OCI-LY7 (cell line): ENCODE measurements around the gene MAML3. TPM values are rescaled to one million over a fixed set of nuclear protein-coding genes. Genes with fewer than 3 reads are reported as not detected.

Source experiments
- BruUV-seq: library from RNA; stranded (reverse); fragments of 400-500 nt; replicated peaks from 2 replicates; lab custom pipeline; 2021; lab: Mats Ljungman, UMichigan
- CTCF ChIA-PET: fragments of 300-600 bp; sonication (Branson Sonifier 250); formaldehyde crosslinking; loops from one replicate; lab custom pipeline; 2022; ENCODE audit warnings: antibody characterized with exemption; ENCODE audit not compliant: unreplicated experiment; lab: Charles Lee
- POLR2A ChIA-PET: fragments of 300-600 bp; sonication (Branson Sonifier 250); formaldehyde crosslinking; loops from one replicate; lab custom pipeline; 2022; ENCODE audit warnings: antibody characterized with exemption; lab: Charles Lee
- DNase-seq: peaks from one replicate; pipeline ENCODE4 v3.0.0-alpha.2; 2015; ENCODE audit warnings: low spot score
- H2AFZ ChIP-seq: fragments of 200-600 bp; sonication (generic), shearing (Covaris generic); 2 replicates; pipeline ENCODE4 v1.6.1; 2014; ENCODE audit warnings: mild to moderate bottlenecking, antibody characterized with exemption, low read length, moderate library complexity
- H3K27ac ChIP-seq: fragments of 200-600 bp; sonication (generic); 2 replicates; pipeline ENCODE4 v1.5.1; 2014; ENCODE audit warnings: mixed run types, low read depth, mild to moderate bottlenecking, moderate library complexity, low read length, inconsistent platforms; ENCODE audit not compliant: poor library complexity, severe bottlenecking
- H3K36me3 ChIP-seq: fragments of 200-600 bp; sonication (generic); 2 replicates; pipeline ENCODE4 v1.6.1; 2014; ENCODE audit warnings: mild to moderate bottlenecking, antibody characterized with exemption, low read length, moderate library complexity, mixed read lengths; ENCODE audit not compliant: insufficient read depth
- H3K4me1 ChIP-seq: fragments of 200-600 bp; sonication (generic); 2 replicates; pipeline ENCODE4 v1.5.1; 2014; ENCODE audit warnings: mild to moderate bottlenecking, low read length; ENCODE audit not compliant: insufficient read depth, poor library complexity, severe bottlenecking
- H3K4me2 ChIP-seq: fragments of 200-600 bp; sonication (generic); 2 replicates; pipeline ENCODE4 v1.6.1; 2014; ENCODE audit warnings: mild to moderate bottlenecking, low read length
- H3K4me3 ChIP-seq: fragments of 200-600 bp; sonication (generic); 2 replicates; pipeline ENCODE4 v1.5.1; 2014; ENCODE audit warnings: mild to moderate bottlenecking, low read depth, low read length; ENCODE audit not compliant: poor library complexity, severe bottlenecking
- H3K79me2 ChIP-seq: fragments of 200-600 bp; sonication (generic); 2 replicates; pipeline ENCODE4 v1.6.1; 2016; ENCODE audit warnings: low read depth, mild to moderate bottlenecking, low read length, moderate library complexity, mixed read lengths; ENCODE audit not compliant: insufficient read depth
- H3K9me2 ChIP-seq: fragments of 200-600 bp; sonication (generic); 2 replicates; pipeline ENCODE4 v1.6.1; 2016; ENCODE audit warnings: mild to moderate bottlenecking, low read length, mixed read lengths; ENCODE audit not compliant: insufficient read depth
- H3K9me3 ChIP-seq: fragments of 200-600 bp; sonication (generic); 2 replicates; pipeline ENCODE4 v1.6.1; 2014; ENCODE audit warnings: mild to moderate bottlenecking, mixed run types, low read length, mixed read lengths
- H4K20me1 ChIP-seq: fragments of 200-600 bp; sonication (generic); 2 replicates; pipeline ENCODE4 v1.6.1; 2014; ENCODE audit warnings: mild to moderate bottlenecking, antibody characterized with exemption, low read length, moderate library complexity, mixed read lengths; ENCODE audit not compliant: insufficient read depth
- EZH2phosphoT487 ChIP-seq: fragments of 200-600 bp; sonication (generic); IDR thresholded peaks from 2 replicates; pipeline ENCODE4 v1.6.1; 2018; ENCODE audit warnings: low read depth, borderline replicate concordance, mild to moderate bottlenecking, mixed run types, antibody characterized with exemption, low read length, moderate library complexity, mixed read lengths
- intact Hi-C: fragments of 100-400 bp; cut with micrococcal nuclease; formaldehyde crosslinking; loops from one replicate; pipeline ENCODE4 v1.10.0; 2022; ENCODE audit not compliant: unreplicated experiment
- total RNA-seq, 2 experiments: library from RNA; depleted of rRNA in 1 of 2; stranded (reverse); fragments of >200 nt in 1 of 2; shearing (Covaris generic) in 1 of 2; gene quantifications; 2 replicates each; pipeline ENCODE4 v1.2.3, GENCODE V29; 2014 to 2022
- TF ChIP-seq, protein P1 (sequence below): fragments of 200-600 bp; sonication (generic); conservative IDR thresholded peaks from 2 replicates; pipeline ENCODE4 v1.5.1; 2014; ENCODE audit warnings: mild to moderate bottlenecking, antibody characterized with exemption, low read length, moderate library complexity, mixed read lengths

Gene MAML3
- total RNA-seq, 2 experiments from 2014 or later = 0.80 to 1.2 TPM

DNA sequence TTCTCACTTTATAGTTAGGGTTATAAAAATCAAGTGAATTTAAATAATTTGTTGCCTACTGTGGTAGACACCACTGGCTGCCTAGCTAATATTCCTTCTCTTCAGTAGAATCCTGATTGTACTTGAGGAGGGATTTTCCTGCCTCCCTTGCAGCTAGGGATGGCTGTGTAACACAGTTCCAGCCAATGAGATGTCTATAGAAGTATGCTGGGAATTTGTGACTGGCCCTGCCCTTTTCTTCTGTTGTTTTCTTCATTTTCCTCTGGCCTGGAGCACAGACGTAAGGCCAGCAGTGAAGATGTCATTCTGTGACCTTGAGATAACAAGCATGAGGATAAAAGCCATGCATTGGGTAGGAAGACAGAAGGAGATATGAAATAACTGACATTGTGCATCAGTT, 343.3 kb downstream of the MAML3 start:
- BruUV-seq = no TSS peak
- Histone ChIP-seq H3K9me3 (no peaks in the 10 kb centered on the region), H3K9me2 (no peaks in the 10 kb centered on the region), H3K27ac (no peak overlapping the region), H3K4me3 (no peak overlapping the region), H4K20me1 (no peaks in the 10 kb centered on the region), H3K4me2 (no peak overlapping the region), H3K4me1 (no peaks in the 10 kb centered on the region), H2AFZ (no peak overlapping the region), H3K36me3 (no peaks in the 10 kb centered on the region), H3K79me2 (no peaks in the 10 kb centered on the region)
- no peak for TF ChIP-seq EZH2phosphoT487
- TF ChIP-seq, protein P1, sequence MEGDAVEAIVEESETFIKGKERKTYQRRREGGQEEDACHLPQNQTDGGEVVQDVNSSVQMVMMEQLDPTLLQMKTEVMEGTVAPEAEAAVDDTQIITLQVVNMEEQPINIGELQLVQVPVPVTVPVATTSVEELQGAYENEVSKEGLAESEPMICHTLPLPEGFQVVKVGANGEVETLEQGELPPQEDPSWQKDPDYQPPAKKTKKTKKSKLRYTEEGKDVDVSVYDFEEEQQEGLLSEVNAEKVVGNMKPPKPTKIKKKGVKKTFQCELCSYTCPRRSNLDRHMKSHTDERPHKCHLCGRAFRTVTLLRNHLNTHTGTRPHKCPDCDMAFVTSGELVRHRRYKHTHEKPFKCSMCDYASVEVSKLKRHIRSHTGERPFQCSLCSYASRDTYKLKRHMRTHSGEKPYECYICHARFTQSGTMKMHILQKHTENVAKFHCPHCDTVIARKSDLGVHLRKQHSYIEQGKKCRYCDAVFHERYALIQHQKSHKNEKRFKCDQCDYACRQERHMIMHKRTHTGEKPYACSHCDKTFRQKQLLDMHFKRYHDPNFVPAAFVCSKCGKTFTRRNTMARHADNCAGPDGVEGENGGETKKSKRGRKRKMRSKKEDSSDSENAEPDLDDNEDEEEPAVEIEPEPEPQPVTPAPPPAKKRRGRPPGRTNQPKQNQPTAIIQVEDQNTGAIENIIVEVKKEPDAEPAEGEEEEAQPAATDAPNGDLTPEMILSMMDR = no peak
- ChIA-PET POLR2A (interaction anchor here (0.5 kb wide), 1 partner anchor 414 kb away, joined by 3 read pairs; no protein-coding TSS in a partner anchor), CTCF (no interaction called here)
- no peak for DNase-seq
- intact Hi-C loops = no loop called here

DNA sequence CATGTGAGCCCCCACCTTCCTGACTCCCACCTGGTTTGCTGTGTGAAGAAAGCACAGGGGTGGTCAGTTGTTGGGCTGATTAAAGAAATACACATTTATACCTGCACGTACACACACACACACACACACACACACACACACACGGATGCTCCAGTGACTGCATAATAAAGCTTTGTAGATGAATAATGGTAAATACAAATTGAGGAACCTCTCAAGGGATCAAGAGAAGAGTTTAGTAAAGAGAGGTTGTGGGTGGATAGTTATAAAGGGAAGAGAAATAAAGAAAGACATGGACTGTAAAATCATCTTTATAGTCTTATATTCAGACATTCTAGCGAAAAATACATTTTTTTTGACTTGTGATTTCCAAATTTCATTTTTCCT, 344.2 kb downstream of the MAML3 start:
- Histone ChIP-seq H3K27ac (no peak overlapping the region), H3K36me3 (no peaks in the 10 kb centered on the region), H3K9me3 (no peaks in the 10 kb centered on the region), H3K4me3 (no peak overlapping the region), H3K9me2 (no peaks in the 10 kb centered on the region), H3K4me1 (no peaks in the 10 kb centered on the region), H4K20me1 (no peaks in the 10 kb centered on the region), H3K4me2 (no peak overlapping the region), H2AFZ (no peak overlapping the region), H3K79me2 (no peaks in the 10 kb centered on the region)
- no peak for TF ChIP-seq EZH2phosphoT487
- TF ChIP-seq, protein P1 = no peak
- intact Hi-C loops = no loop called here
- no TSS peak for BruUV-seq
- CTCF ChIA-PET = no interaction called here
- POLR2A ChIA-PET = interaction anchor here (0.9 to 1.1 kb wide), 2 partner anchors 11 to 285 kb away, joined by 3 read pairs; no protein-coding TSS in a partner anchor
- DNase-seq = no peak

DNA sequence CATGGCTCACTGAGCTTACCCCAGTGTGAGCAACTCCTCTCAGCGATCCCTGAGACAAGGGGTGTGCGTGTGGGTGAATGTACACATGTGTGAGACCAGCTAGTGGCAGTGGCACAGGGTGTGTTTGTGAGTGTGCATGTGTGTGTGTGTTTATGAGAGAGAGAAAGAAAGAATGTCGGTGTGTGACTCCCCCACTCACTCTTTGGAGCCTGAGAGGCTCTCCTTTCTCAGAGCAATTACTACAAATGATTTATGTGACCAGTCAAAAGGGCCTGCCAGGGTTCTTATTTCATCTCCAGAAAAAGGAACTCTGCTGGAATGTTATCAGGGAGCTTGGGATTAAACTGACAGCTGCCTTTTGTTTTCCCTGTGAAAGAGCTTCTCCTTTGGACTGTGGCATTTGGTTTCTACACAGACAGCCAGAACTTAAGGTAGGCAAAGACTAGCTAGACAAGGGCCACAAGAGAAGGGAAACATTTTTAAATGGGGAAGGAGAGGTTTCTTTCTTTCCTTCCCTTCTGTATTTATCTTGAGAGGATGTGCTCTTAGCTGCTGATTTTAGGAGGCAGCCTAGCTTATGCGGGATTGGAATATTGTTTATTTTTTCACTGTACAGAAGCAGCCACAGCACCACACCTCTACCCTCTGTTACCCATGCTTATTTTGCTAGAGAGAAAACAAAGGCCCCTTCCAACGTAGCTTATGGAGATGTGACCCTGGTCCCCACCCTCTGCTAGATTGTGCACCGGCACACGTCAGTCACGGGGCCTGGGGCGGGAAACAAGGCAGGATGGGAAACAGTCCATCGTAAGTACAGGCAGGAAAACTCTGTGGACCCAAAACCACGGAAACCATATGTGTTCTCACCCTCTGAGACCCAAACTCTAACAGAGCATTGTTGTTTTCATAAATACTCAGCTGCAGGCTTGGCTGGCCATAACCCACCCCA, 344.9 kb downstream of the MAML3 start:
- TF ChIP-seq, protein P1 = no peak
- no peak for TF ChIP-seq EZH2phosphoT487
- Histone ChIP-seq H3K9me3 (no peaks in the 10 kb centered on the region), H3K4me2 (no peak overlapping the region), H3K9me2 (no peaks in the 10 kb centered on the region), H3K27ac (no peak overlapping the region), H3K4me1 (no peaks in the 10 kb centered on the region), H2AFZ (no peak overlapping the region), H3K36me3 (no peaks in the 10 kb centered on the region), H3K4me3 (no peak overlapping the region), H4K20me1 (no peaks in the 10 kb centered on the region), H3K79me2 (no peaks in the 10 kb centered on the region)
- no TSS peak for BruUV-seq
- no peak for DNase-seq
- ChIA-PET CTCF (interaction anchor here (0.6 kb wide), 1 partner anchor 1075 kb away, joined by 3 read pairs; no protein-coding TSS in a partner anchor), POLR2A (interaction anchor here (0.7 to 1.1 kb wide), 3 partner anchors 10 to 285 kb away, joined by 3 read pairs; no protein-coding TSS in a partner anchor)
- intact Hi-C loops = no loop called here
